NCI-H146 treated with DMSO at 0.1 percent for 48 hours (cell line): ENCODE results near the gene RSPH1.

Experiments used
- DNase-seq: peaks from one replicate; lab custom pipeline; 2025; ENCODE audit not compliant: unreplicated experiment; lab: John Stamatoyannopoulos, UW

Gene RSPH1

DNA sequence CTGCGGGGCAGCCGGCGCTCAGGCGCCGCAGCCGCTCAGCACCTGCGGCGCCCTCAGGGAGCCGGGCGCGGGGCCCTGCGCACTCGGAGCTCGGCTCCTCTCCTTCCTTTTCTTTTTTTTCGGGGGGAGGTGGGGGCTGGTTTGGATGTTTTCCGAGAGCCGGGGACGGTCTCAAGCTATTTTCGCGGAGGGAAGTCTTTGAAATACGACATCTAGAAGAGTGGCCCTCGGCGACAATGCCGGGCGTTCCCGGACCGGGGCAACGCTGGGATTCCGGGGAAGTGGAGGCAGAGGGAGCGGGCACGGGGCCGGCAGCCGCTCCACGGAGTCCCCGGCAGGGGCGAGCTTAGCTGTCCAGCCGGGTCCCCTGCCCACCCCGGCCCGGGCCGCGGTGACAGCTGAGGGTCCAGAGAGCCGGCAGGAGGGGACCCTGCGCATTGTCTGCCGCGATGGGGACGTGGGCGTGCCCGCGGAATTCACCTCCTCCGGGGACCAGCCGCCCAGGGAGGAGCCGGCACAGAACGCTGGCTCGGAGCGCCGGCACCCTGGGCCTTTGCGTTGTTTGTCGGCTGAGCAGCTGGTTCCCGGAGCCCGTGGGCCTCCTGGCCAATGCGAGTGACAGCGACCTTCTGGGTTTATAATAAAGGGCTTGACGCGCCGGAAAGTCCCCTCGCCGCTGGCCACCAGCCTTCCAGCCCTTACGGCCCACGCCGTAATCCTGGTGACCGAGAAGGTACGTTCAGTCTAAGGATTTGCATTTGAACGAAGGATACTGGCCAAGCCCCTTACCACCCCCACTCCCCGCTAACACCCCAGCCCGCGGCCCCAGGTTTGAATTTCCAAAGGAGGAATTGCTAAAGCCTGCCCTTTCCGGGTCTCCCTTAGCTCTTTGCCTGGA, 18.2 kb upstream of the RSPH1 start:
- peak; percentile 37 for DNase-seq

- DNase-seq, result no peak
Measured at GRCh38 chr21:42513151-42513984, 17.3 kb upstream of the RSPH1 start, which contains the start of gene SLC37A1. SLC37A1 (plus strand) TSS chr21:42513852; CDS start chr21:42518455, 4,603 bp downstream.

- no peak for DNase-seq
Measured at GRCh38 chr21:42512346-42513034, 16.5 kb upstream of the RSPH1 start.

GRCh38 chr21:42509244-42509643, 13.2 kb upstream of the RSPH1 start:
- no peak for DNase-seq

DNA sequence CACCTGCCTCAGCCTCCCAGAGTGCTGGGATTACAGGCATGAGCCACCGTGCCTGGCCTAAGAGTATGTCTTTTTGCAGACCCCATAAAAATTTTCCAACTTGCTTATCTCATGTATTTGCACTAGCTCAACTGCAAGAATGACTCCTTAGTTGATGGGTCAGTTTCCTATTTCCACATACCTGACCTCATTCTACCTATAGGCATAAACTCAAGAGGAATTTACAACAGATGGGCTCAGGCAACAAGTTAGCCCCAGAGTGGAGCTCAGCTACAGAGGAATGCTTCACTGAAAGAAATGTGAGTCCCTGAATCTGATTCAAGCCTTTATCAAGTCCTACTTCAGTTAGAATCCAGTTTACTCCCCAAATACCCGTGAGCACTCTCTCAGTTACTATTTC, 12.3 kb upstream of the RSPH1 start:
- no peak for DNase-seq

- no peak for DNase-seq
Measured at GRCh38 chr21:42507418-42507817, 11.4 kb upstream of the RSPH1 start.

DNA sequence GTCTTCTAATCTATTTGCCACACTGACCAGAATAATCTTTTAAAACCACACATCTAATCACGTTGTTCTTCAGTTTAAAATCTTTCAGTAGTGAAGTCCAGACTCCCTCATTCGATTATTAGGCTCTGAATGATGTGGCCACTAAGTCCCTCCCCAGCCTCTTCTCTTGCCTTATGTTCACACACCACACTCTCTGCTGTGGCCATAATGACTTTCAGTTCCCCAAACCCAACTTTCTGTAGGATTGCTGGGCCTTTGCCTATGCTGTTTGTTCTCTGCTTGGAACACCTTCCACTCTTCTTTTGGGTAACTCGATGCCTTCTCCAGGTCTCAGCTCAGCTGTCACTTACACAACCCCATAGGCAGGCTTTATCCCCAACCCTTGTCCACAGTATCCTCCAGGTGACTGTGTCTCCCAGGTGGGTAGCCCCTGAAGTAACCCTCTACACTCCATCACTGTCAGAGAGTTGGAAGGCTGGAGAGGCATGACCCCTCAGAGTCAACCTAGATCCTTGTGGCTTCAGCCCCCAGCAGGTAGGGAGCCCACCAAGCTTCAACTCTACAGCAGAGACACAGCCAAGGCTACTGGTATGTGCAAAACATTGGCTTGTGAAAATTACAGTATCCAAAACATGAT, 9.2 kb upstream of the RSPH1 start:
- no peak for DNase-seq

GRCh38 chr21:42503711-42504110, 7.7 kb upstream of the RSPH1 start:
- DNase-seq, result no peak

DNA sequence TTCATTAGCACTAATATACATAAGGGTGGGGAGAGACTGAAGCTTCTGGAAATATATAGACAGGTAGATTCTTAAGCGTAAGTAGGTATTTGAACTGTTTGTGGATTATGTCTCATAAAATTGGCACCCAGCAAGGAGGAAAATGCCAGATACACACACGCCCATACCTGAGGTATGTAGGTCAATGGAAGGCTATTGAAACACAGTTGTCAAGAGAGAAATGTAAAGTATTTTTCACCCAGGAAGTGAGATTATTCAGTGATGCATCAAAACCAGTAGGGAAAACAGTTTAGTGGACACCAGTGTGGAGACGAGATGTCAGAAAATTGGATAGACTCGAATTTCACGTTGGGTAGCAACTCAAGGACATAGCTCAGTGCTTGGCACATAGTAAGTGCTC, 4.7 kb upstream of the RSPH1 start:
- no peak for DNase-seq

DNA sequence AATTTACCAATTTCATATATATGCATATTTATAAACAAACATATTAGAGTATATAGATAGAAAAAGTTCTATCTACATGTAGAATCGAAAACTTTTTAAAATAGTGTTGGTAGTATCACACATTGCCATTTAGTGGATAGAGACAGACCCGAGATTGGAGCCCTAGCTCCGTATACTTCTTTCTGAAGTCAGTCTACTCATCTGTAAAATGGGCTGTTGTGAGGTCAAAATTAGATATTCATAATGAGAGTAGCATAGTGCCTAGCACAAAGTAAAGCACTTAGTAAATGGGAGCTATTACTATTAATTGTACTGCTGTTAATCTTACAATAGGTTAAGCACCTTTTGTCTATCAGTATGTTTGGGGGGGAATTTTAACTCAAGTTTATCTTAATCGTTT, 4.2 kb upstream of the RSPH1 start:
- DNase-seq, result no peak

GRCh38 chr21:42499444-42500112, 3.6 kb upstream of the RSPH1 start:
- DNase-seq, result no peak

GRCh38 chr21:42498012-42498411, 2.0 kb upstream of the RSPH1 start:
- no peak for DNase-seq

DNA sequence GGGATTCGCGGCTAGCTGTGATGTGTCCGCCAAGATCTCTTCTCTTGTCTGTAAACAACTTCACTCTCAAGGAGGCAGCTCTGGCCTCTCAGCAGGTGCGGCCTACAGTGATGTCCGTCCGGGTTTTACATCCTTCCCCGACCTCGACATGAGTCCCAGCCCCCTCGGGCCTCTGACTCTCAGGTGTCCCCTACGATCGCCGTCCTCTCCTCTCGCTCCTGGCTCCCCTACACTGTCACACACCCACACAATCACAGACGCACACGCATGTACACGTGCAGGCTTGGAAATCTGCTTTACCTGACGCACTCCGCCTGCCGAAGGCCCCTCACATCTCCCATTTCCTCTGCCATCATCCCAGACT, 797 bp upstream of the RSPH1 start:
- DNase-seq, result peak; percentile 24

GRCh38 chr21:42495765-42496119, 282 bp downstream of the RSPH1 start:
- no peak for DNase-seq

- no peak for DNase-seq
Measured at GRCh38 chr21:42495027-42495426, 997 bp downstream of the RSPH1 start.

GRCh38 chr21:42493109-42494060, 2.6 kb downstream of the RSPH1 start:
- DNase-seq, result no peak

- no peak for DNase-seq
Measured at GRCh38 chr21:42492201-42492600, 3.8 kb downstream of the RSPH1 start.

- DNase-seq, result no peak
Measured at GRCh38 chr21:42491328-42491727, 4.7 kb downstream of the RSPH1 start.

GRCh38 chr21:42490720-42491119, 5.3 kb downstream of the RSPH1 start:
- no peak for DNase-seq
